Uterus (tissue), 2 donors: ENCODE results near the gene PCK2.

Experiments used
- POLR2A ChIP-seq, 2 donors: fragments of 450-650 bp; IDR thresholded peaks; one replicate each; pipeline ENCODE4 v1.6.1; 2016; ENCODE audit warnings: antibody characterized with exemption in 2 of 2, mild to moderate bottlenecking in 1 of 2, moderate library complexity in 1 of 2
- TF ChIP-seq, protein P1 (sequence below), 4 experiments: fragments of 200-600 bp in 2 of 4; fragments of 450-650 bp in 2 of 4; sonication (generic) in 2 of 4; IDR thresholded peaks; one replicate each; pipeline ENCODE4 v1.5.1; 2016 to 2019; ENCODE audit warnings: antibody characterized with exemption in 4 of 4, mild to moderate bottlenecking in 2 of 4, moderate library complexity in 1 of 4

DNA sequence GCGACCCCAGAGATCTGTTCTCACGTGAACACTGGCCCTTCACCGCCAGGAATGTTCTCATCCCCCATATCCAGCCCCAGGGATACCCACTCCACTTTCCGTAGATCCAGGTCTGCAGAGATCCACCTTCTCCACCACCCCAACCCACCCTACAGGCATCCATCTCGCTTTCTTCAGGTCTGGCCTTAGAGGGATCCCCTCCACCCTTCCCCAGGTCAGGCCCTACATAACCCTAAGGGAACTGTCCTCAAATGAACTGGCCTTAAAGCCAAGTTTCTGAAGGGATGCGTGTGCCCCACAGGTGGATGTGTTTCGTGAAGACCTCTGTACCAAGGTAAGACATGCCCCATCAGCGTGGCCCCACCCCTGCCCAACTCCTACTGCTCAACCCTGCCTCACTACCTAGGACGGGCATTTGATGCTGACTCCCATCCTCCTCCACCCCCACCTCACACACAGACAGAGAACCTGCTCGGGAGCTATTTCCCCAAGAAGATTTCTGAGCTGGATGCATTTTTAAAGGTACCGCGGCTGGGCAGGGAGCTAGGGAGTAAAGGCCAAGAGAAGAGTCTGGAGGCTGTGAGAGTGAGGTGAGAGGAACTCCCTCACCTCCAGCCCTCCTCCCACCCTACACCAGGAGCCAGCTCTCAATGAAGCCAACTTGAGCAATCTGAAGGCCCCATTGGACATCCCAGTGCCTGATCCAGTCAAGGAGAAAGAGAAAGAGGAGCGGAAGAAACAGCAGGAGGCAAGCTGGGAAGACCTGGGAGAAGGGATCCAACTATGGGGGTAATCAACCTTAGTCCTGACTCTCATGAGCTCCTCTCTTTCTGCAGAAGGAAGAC is 42.8 kb downstream of the PCK2 start:
- TF ChIP-seq, protein P1, sequence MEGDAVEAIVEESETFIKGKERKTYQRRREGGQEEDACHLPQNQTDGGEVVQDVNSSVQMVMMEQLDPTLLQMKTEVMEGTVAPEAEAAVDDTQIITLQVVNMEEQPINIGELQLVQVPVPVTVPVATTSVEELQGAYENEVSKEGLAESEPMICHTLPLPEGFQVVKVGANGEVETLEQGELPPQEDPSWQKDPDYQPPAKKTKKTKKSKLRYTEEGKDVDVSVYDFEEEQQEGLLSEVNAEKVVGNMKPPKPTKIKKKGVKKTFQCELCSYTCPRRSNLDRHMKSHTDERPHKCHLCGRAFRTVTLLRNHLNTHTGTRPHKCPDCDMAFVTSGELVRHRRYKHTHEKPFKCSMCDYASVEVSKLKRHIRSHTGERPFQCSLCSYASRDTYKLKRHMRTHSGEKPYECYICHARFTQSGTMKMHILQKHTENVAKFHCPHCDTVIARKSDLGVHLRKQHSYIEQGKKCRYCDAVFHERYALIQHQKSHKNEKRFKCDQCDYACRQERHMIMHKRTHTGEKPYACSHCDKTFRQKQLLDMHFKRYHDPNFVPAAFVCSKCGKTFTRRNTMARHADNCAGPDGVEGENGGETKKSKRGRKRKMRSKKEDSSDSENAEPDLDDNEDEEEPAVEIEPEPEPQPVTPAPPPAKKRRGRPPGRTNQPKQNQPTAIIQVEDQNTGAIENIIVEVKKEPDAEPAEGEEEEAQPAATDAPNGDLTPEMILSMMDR (IDR thresholded peaks at IDR 0.05), result no peak
- no peak for TF ChIP-seq POLR2A (IDR thresholded peaks at IDR 0.05)
